Superior temporal gyrus (tissue), 1 donor: ENCODE measurements around the gene COL21A1.

Experiments used
- DNase-seq: peaks from one replicate; pipeline ENCODE4 v3.0.0-alpha.2; 2016; ENCODE audit errors: extremely low spot score

COL21A1 gene

DNA sequence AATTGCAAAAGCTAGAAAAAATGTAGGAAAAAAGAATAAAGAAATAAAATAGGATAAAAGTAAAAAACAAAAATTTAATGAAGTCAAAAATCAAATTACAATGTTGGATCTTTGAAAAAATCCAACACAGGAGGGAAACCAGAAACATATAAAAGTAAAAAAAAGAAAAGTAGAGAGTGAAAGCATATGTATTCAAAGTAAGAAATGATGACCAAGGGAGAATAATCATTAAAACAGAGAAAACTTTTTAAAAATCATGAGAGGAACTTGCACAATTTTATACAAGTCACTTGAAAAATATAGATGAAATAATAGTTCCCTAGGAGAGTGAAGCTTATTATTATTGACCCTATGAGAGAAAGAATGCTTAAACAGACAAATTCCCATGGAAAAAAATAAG lies 138.2 kb downstream of the COL21A1 start:
- no peak for DNase-seq

GRCh38 chr6:56106231-56106630 lies 141.1 kb downstream of the COL21A1 start:
- DNase-seq = no peak

DNA sequence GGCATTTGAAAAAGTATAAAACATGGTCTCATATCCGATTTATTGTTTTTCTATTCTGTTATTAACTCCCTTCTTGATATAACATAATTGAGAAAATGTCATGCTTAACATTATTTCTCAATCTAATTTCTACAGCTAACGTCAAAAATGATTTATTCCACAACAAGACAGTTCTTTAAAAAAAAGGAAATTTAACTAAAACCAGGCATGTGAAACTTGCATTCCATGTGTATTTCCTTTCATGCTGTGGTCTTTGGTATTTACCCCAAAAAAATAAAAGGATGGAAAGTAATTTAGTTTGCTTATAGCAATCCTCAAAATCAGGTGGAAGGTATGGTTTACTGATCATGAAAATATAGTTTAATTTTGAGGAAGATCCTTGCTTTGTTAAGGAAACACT lies 142.8 kb downstream of the COL21A1 start:
- DNase-seq = no peak

DNA sequence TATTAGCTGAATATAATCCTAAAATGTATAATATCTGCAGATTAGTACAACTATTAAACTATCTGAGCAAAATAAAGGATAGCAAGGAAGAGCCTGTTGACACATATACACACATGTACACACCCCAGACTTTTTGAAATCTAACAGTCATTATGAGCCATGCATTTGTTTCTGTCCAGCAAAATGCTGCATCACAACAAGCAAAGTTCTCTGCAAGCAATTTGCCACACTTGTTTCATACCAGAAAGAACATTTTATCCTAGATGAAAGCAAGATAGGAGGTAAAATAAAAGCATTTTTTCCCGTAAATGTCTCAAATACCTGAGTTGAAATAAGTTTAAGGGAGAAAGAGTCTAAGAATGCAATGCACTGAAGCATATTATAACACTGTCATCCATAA lies 145.2 kb downstream of the COL21A1 start:
- DNase-seq = no peak

GRCh38 chr6:56101141-56101553 lies 146.2 kb downstream of the COL21A1 start:
- no peak for DNase-seq

- DNase-seq = no peak
These were observed 150.3 kb downstream of the COL21A1 start for GRCh38 chr6:56096946-56097621.

DNA sequence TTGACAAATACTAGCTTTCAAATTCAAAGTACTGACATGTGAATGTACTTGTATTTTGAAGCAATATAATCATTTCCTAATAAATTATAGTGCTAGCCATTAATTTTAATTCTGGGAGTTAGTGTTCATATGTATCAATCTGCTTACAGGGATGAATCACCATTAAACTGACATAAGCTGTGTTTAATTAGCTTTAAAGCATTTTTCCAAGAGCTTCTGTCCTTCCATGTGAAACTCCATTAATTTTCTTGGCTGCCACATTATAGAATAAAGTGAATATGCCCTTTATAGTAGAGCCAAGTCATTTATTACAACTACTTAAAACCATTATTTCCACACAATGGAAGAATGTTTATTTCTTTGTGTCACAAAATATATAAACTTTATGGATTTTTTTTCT lies 150.8 kb downstream of the COL21A1 start:
- DNase-seq = no peak

GRCh38 chr6:56093776-56094175 lies 153.6 kb downstream of the COL21A1 start:
- no peak for DNase-seq

- no peak for DNase-seq
These were observed 156.1 kb downstream of the COL21A1 start for GRCh38 chr6:56091159-56091869.

GRCh38 chr6:56088641-56089040 lies 158.7 kb downstream of the COL21A1 start:
- DNase-seq = no peak

DNA sequence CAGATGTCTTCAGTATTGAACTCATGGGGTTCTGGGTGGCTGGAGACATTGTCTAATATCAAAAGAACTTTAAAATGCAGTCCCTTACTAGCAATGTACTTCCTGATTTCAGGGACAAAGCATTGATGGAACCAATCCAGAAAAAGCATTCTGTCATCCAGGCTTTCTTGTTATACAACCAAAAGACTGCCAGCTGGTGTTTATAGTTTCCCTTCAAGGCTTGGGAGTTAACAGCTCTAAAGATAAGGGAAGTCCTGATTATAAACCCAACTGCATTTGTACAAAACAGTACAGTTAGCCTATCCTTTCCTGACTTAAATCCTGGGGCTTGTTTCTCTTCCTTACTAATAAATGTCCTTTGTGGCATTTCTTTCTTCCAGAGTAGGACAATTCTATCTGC lies 160.0 kb downstream of the COL21A1 start:
- no peak for DNase-seq

GRCh38 chr6:56079751-56080540 lies 167.4 kb downstream of the COL21A1 start:
- no peak for DNase-seq

- DNase-seq = no peak
These were observed 171.3 kb downstream of the COL21A1 start for GRCh38 chr6:56076033-56076432.

DNA sequence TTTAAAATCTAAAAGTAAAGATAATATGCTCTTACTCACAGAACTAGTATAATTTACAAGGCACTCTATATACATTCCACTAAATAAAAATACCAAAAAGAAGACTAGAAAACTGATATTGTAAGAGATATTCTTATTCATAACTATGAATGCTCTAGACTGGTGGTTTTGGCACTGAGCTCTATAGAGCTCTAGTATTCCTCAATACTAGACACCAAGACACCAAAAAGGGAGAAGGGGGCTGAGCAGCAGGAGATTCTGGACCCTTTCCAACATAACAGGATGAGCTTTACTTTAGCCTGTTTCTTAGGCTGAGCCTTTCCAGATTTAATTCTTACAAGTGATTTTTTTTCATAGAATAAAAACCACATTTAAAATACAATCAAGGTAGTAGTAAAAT lies 173.6 kb downstream of the COL21A1 start:
- DNase-seq = no peak

- DNase-seq = no peak
These were observed 174.1 kb downstream of the COL21A1 start for GRCh38 chr6:56073315-56073714.

- no peak for DNase-seq
These were observed 174.5 kb downstream of the COL21A1 start for GRCh38 chr6:56072856-56073255.

DNA sequence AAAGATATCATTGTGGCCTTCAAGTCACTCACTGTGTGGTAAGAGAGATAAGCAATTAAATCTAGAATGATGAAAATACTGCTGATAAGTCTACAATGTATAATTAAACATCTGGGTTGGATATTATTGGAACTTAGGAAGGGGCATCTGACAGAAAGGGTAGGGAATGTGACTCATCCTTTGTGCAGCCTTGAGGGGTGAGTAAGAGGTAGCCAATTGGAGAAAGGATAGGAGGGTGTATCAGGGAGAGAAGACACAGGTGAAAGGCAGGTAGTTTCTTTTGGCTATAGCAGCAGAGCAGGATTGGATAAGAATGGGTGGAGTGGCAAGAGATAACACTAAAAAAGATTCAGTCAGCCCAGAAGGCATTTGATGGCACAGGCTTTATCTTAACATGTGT lies 182.0 kb downstream of the COL21A1 start:
- no peak for DNase-seq

- DNase-seq = no peak
These were observed 184.5 kb downstream of the COL21A1 start for GRCh38 chr6:56062836-56063235.

GRCh38 chr6:56058636-56059035 lies 188.7 kb downstream of the COL21A1 start:
- DNase-seq = no peak

DNA sequence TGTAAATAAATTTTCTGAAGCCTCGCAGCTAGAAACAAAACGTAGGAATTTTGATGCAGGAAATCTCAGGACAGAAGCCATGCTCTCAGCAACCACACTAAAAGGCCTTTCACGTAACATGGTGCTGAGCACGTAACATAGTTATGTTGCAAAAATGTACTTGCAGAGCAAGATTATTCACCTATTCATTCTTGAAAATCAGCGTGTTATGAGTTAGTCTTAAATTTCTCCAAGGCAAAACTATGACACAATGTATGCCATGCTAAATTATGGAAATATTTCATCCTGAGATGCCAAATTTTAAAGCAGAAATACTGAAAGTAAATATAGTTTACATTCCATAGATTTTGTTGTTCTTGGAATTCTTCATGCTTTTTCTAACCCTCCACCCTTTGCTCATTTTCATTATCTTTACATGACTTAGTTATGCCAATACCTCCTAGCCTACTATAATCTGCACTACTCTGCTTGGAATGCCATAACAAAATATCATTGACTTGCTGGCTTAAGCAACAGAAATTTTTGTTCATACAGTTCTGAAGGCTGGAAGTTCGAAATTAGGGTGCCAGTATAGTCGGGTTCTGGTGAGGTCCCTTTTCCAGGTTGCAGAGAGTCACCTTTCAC lies 192.2 kb downstream of the COL21A1 start:
- no peak for DNase-seq

GRCh38 chr6:56051202-56051598 lies 196.2 kb downstream of the COL21A1 start:
- no peak for DNase-seq

- DNase-seq = no peak
These were observed 196.7 kb downstream of the COL21A1 start for GRCh38 chr6:56050530-56051201.
